AG08395 (cell line): ENCODE results near the gene CDK11B.
"Not testable (repeated sequence)": the region's sequence is repeated elsewhere in the genome, so short reads cannot be mapped to it uniquely, and the experiment has no call there.

Experiments used
- DNase-seq: peaks from one replicate; pipeline ENCODE4 v3.0.0; 2012; ENCODE audit warnings: mixed read lengths, low spot score

Gene CDK11B

GRCh38 chr1:1683104-1683905, 24.5 kb upstream of the CDK11B start:
- no peak for DNase-seq

- no peak for DNase-seq
Measured at GRCh38 chr1:1680912-1681273, 22.1 kb upstream of the CDK11B start.

GRCh38 chr1:1680031-1680911, 21.5 kb upstream of the CDK11B start:
- DNase-seq: no peak

- DNase-seq: no peak
Measured at GRCh38 chr1:1678581-1679380, 20.0 kb upstream of the CDK11B start.

GRCh38 chr1:1677718-1678580, 19.1 kb upstream of the CDK11B start:
- no peak for DNase-seq

- not testable (repeated sequence) for DNase-seq
Measured at GRCh38 chr1:1676087-1676486, 17.3 kb upstream of the CDK11B start.

- DNase-seq: not testable (repeated sequence)
Measured at GRCh38 chr1:1675218-1675617, 16.4 kb upstream of the CDK11B start.

GRCh38 chr1:1674806-1675205, 16.0 kb upstream of the CDK11B start:
- not testable (repeated sequence) for DNase-seq

- DNase-seq: no peak
Measured at GRCh38 chr1:1672181-1672965, 13.6 kb upstream of the CDK11B start.

GRCh38 chr1:1671365-1672119, 12.7 kb upstream of the CDK11B start:
- no peak for DNase-seq

GRCh38 chr1:1670866-1671265, 12.1 kb upstream of the CDK11B start:
- no peak for DNase-seq

GRCh38 chr1:1669468-1670440, 10.9 kb upstream of the CDK11B start:
- DNase-seq: no peak

- DNase-seq: no peak
Measured at GRCh38 chr1:1666526-1666925, 7.7 kb upstream of the CDK11B start.

GRCh38 chr1:1665815-1666251, 7.0 kb upstream of the CDK11B start:
- DNase-seq: no peak

- DNase-seq: no peak
Measured at GRCh38 chr1:1664941-1665814, 6.4 kb upstream of the CDK11B start.

- DNase-seq: not testable (repeated sequence)
Measured at GRCh38 chr1:1664318-1664717, 5.5 kb upstream of the CDK11B start.

GRCh38 chr1:1662830-1663560, 4.2 kb upstream of the CDK11B start:
- DNase-seq: not testable (repeated sequence)
